GM12878 (cell line): ENCODE measurements around the gene PTPRN2.

Source experiments
- CBFB ChIP-seq: IDR thresholded peaks from 2 replicates; pipeline ENCODE4 v1.6.1; 2016; ENCODE audit warnings: antibody characterized with exemption, low read depth
- EGR1 ChIP-seq, 2 experiments: IDR thresholded peaks; 1 replicate in 1 of 2; 2 replicates in 1 of 2; pipeline ENCODE4 v1.6.1; 2011 to 2012; ENCODE audit warnings: low read depth in 2 of 2, low read length in 2 of 2, borderline replicate concordance in 1 of 2, mild to moderate bottlenecking in 1 of 2, moderate library complexity in 1 of 2
- EP300 ChIP-seq, 2 experiments: fragments of 150-350 bp in 1 of 2; IDR thresholded peaks; 2 replicates each; pipeline ENCODE4 v1.6.1; 2011 to 2012; ENCODE audit warnings: low read depth in 2 of 2, low read length in 2 of 2, borderline replicate concordance in 1 of 2, improper control_type of control experiment in 1 of 2, inconsistent platforms in 1 of 2; ENCODE audit not compliant: control insufficient read depth in 1 of 2
- EZH2 ChIP-seq: IDR thresholded peaks from 2 replicates; pipeline ENCODE4 v1.6.1; 2012; ENCODE audit warnings: low read depth, mild to moderate bottlenecking, control low read depth, inconsistent platforms, low read length, borderline replicate concordance; ENCODE audit not compliant: control insufficient read depth
- FOS ChIP-seq: IDR thresholded peaks from 3 replicates; pipeline ENCODE4 v1.6.1; 2011; ENCODE audit warnings: borderline replicate concordance; ENCODE audit not compliant: insufficient read length; ENCODE audit errors: extremely low read depth
- JUND ChIP-seq: IDR thresholded peaks from 2 replicates; pipeline ENCODE4 v1.6.1; 2012; ENCODE audit warnings: low read depth, mild to moderate bottlenecking, low read length, improper control_type of control experiment, moderate library complexity
- PAX5 ChIP-seq: IDR thresholded peaks from 2 replicates; pipeline ENCODE4 v1.6.1; 2011; ENCODE audit warnings: low read depth, low read length, borderline replicate concordance
- POLR2A ChIP-seq: IDR thresholded peaks from 2 replicates; pipeline ENCODE4 v1.6.1; 2011; ENCODE audit warnings: low read depth, mild to moderate bottlenecking, low read length
- POLR2AphosphoS5 ChIP-seq: IDR thresholded peaks from 2 replicates; pipeline ENCODE4 v1.6.1; 2011; ENCODE audit warnings: mild to moderate bottlenecking, low read length, inconsistent platforms
- RUNX3 ChIP-seq: IDR thresholded peaks from 2 replicates; pipeline ENCODE4 v1.6.1; 2012; ENCODE audit warnings: low read length, inconsistent platforms
- SMC3 ChIP-seq: IDR thresholded peaks from 2 replicates; pipeline ENCODE4 v1.6.1; 2011; ENCODE audit warnings: low read length, improper control_type of control experiment, borderline replicate concordance
- ZNF274 ChIP-seq: IDR thresholded peaks from one replicate; pipeline ENCODE4 v1.8.0; 2011; ENCODE audit not compliant: insufficient read length, insufficient read depth
- TF ChIP-seq, protein P1 (sequence below), 3 experiments: IDR thresholded peaks in 2 of 3; conservative IDR thresholded peaks in 1 of 3; 2 replicates each; pipeline ENCODE4 v1.5.1; 2011; ENCODE audit warnings: low read depth in 3 of 3, low read length in 3 of 3, mild to moderate bottlenecking in 3 of 3, control low read depth in 2 of 3, moderate library complexity in 2 of 3, inconsistent platforms in 1 of 3, mixed read lengths in 1 of 3; ENCODE audit not compliant: control insufficient read depth in 2 of 3, insufficient read depth in 1 of 3; ENCODE audit errors: extremely low read depth in 1 of 3
- TF ChIP-seq, protein P2 (sequence below): IDR thresholded peaks from 2 replicates; pipeline ENCODE4 v1.6.1; 2012; ENCODE audit warnings: mild to moderate bottlenecking, low read depth, low read length

DNA sequence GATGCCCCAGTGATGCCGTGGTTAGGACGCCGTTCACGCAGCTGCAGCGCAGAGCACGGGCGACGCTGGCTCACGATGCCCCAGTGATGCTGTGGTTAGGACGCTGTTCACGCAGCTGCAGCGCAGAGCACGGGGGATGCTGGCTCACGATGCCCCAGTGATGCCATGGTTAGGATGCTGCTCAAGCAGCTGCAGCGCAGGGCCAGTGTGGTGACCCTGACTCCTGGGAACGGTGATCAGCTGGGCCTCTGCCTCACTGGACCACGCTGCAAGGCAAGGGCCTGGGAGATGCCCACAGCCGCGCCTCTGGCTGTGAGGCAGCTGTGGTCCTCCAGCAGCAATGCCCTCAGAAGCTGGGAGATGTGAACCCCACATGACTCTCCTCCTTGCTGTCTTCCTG is 970.2 kb downstream of the PTPRN2 start:
- TF ChIP-seq POLR2AphosphoS5: no peak
- TF ChIP-seq EGR1 (IDR thresholded peaks at IDR 0.05; ENCODE audit: borderline replicate concordance in 1 of 2, low read depth in 2 of 2, low read length in 2 of 2): no peak
- no peak for TF ChIP-seq CBFB
- no peak for TF ChIP-seq FOS
- TF ChIP-seq, protein P1, sequence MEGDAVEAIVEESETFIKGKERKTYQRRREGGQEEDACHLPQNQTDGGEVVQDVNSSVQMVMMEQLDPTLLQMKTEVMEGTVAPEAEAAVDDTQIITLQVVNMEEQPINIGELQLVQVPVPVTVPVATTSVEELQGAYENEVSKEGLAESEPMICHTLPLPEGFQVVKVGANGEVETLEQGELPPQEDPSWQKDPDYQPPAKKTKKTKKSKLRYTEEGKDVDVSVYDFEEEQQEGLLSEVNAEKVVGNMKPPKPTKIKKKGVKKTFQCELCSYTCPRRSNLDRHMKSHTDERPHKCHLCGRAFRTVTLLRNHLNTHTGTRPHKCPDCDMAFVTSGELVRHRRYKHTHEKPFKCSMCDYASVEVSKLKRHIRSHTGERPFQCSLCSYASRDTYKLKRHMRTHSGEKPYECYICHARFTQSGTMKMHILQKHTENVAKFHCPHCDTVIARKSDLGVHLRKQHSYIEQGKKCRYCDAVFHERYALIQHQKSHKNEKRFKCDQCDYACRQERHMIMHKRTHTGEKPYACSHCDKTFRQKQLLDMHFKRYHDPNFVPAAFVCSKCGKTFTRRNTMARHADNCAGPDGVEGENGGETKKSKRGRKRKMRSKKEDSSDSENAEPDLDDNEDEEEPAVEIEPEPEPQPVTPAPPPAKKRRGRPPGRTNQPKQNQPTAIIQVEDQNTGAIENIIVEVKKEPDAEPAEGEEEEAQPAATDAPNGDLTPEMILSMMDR (IDR thresholded peaks at IDR 0.05 in 2 of 3, conservative IDR thresholded peaks at IDR 0.05 in 1 of 3; ENCODE audit: control insufficient read depth in 2 of 3, extremely low read depth in 1 of 3, insufficient read depth in 1 of 3, low read depth in 3 of 3, low read length in 3 of 3): no peak
- TF ChIP-seq RUNX3: no peak
- TF ChIP-seq EP300 (IDR thresholded peaks at IDR 0.05; ENCODE audit: borderline replicate concordance in 1 of 2, control insufficient read depth in 1 of 2, low read depth in 2 of 2, low read length in 2 of 2): no peak
- TF ChIP-seq JUND: no peak
- no peak for TF ChIP-seq EZH2
- no peak for TF ChIP-seq POLR2A
- TF ChIP-seq, protein P2, sequence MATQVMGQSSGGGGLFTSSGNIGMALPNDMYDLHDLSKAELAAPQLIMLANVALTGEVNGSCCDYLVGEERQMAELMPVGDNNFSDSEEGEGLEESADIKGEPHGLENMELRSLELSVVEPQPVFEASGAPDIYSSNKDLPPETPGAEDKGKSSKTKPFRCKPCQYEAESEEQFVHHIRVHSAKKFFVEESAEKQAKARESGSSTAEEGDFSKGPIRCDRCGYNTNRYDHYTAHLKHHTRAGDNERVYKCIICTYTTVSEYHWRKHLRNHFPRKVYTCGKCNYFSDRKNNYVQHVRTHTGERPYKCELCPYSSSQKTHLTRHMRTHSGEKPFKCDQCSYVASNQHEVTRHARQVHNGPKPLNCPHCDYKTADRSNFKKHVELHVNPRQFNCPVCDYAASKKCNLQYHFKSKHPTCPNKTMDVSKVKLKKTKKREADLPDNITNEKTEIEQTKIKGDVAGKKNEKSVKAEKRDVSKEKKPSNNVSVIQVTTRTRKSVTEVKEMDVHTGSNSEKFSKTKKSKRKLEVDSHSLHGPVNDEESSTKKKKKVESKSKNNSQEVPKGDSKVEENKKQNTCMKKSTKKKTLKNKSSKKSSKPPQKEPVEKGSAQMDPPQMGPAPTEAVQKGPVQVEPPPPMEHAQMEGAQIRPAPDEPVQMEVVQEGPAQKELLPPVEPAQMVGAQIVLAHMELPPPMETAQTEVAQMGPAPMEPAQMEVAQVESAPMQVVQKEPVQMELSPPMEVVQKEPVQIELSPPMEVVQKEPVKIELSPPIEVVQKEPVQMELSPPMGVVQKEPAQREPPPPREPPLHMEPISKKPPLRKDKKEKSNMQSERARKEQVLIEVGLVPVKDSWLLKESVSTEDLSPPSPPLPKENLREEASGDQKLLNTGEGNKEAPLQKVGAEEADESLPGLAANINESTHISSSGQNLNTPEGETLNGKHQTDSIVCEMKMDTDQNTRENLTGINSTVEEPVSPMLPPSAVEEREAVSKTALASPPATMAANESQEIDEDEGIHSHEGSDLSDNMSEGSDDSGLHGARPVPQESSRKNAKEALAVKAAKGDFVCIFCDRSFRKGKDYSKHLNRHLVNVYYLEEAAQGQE: no peak
- no peak for TF ChIP-seq SMC3
- no peak for TF ChIP-seq PAX5
- no peak for TF ChIP-seq ZNF274
